ENCODE measurements around the gene ZNF777. TPM values are rescaled to one million over a fixed set of nuclear protein-coding genes. Genes with fewer than 3 reads are reported as not detected.

ZNF777 gene
- total RNA-seq, 1 experiment from 2014 or later: 12.0 TPM

GRCh38 chr7:149469806-149470205, 8.9 kb upstream of the ZNF777 start (continued):
- TF ChIP-seq, protein P1, sequence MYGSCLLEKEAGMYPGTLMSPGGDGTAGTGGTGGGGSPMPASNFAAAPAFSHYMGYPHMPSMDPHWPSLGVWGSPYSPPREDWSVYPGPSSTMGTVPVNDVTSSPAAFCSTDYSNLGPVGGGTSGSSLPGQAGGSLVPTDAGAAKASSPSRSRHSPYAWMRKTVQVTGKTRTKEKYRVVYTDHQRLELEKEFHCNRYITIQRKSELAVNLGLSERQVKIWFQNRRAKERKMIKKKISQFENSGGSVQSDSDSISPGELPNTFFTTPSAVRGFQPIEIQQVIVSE (CRISPR knock-in tag; IDR thresholded peaks at IDR 0.05; ENCODE audit: borderline replicate concordance): no peak
- TF ChIP-seq ESRRA (CRISPR knock-in tag; IDR thresholded peaks at IDR 0.05; ENCODE audit: borderline replicate concordance) (no peak), FOXJ3 (CRISPR knock-in tag; IDR thresholded peaks at IDR 0.05; ENCODE audit: borderline replicate concordance) (no peak), MLX (CRISPR knock-in tag; IDR thresholded peaks at IDR 0.05) (no peak), ZNF121 (CRISPR knock-in tag; IDR thresholded peaks at IDR 0.05) (no peak), ETV6 (CRISPR knock-in tag; IDR thresholded peaks at IDR 0.05) (no peak)
- TF ChIP-seq, protein P2, sequence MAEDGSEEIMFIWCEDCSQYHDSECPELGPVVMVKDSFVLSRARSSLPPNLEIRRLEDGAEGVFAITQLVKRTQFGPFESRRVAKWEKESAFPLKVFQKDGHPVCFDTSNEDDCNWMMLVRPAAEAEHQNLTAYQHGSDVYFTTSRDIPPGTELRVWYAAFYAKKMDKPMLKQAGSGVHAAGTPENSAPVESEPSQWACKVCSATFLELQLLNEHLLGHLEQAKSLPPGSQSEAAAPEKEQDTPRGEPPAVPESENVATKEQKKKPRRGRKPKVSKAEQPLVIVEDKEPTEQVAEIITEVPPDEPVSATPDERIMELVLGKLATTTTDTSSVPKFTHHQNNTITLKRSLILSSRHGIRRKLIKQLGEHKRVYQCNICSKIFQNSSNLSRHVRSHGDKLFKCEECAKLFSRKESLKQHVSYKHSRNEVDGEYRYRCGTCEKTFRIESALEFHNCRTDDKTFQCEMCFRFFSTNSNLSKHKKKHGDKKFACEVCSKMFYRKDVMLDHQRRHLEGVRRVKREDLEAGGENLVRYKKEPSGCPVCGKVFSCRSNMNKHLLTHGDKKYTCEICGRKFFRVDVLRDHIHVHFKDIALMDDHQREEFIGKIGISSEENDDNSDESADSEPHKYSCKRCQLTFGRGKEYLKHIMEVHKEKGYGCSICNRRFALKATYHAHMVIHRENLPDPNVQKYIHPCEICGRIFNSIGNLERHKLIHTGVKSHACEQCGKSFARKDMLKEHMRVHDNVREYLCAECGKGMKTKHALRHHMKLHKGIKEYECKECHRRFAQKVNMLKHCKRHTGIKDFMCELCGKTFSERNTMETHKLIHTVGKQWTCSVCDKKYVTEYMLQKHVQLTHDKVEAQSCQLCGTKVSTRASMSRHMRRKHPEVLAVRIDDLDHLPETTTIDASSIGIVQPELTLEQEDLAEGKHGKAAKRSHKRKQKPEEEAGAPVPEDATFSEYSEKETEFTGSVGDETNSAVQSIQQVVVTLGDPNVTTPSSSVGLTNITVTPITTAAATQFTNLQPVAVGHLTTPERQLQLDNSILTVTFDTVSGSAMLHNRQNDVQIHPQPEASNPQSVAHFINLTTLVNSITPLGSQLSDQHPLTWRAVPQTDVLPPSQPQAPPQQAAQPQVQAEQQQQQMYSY (CRISPR knock-in tag; IDR thresholded peaks at IDR 0.05): no peak

DNA sequence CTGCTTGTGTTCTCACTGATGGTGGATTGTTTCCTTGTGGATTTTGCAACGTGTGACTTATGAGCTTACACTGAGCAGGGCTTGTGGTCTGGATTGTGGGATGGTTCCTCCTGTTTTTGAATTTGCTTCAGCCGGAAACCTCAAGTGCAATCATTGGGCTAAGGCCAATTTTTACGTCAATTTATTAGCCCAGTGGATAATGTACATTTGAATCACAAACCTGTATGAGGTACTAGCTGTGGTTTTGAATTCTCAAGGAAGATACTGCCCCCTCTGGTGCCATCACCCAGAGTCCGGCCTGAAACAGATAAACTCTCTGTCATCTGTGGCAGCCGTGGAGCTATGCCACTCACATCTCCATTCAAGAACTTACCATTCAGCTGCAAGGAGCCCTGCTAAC, 7.3 kb upstream of the ZNF777 start:
- Mint-ChIP-seq H3K9me3 (peaks cover 36% of the 10 kb centered on the region), H3K27me3 (ENCODE audit: low read depth) (peaks cover 6% of the 10 kb centered on the region; the same call in 1 of the 2 replicates), H3K4me3 (no peak overlapping the region), H3K36me3 (peaks cover 28% of the 10 kb centered on the region), H3K27ac (no peak overlapping the region), H3K4me1 (peaks cover 8% of the 10 kb centered on the region; the same call in 1 of the 2 replicates)
- CTCF ChIA-PET: interaction anchor here (0.8 to 1.3 kb wide), 4 partner anchors 46 to 158 kb away, joined by 3 to 5 read pairs (median 4); no protein-coding TSS in a partner anchor
- DNase-seq (ENCODE audit: low spot score) (no peak), ATAC-seq (0 out of 2 replicates have a peak, but pooled peaks have one; percentile 41)
- POLR2A ChIA-PET: no interaction called here
- TF ChIP-seq, protein P3, sequence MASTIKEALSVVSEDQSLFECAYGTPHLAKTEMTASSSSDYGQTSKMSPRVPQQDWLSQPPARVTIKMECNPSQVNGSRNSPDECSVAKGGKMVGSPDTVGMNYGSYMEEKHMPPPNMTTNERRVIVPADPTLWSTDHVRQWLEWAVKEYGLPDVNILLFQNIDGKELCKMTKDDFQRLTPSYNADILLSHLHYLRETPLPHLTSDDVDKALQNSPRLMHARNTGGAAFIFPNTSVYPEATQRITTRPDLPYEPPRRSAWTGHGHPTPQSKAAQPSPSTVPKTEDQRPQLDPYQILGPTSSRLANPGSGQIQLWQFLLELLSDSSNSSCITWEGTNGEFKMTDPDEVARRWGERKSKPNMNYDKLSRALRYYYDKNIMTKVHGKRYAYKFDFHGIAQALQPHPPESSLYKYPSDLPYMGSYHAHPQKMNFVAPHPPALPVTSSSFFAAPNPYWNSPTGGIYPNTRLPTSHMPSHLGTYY (CRISPR knock-in tag; IDR thresholded peaks at IDR 0.05): no peak
- TF ChIP-seq MYBL2 (CRISPR knock-in tag; IDR thresholded peaks at IDR 0.05) (no peak), OVOL2 (CRISPR knock-in tag; IDR thresholded peaks at IDR 0.05; ENCODE audit: borderline replicate concordance) (no peak), ZNF219 (CRISPR knock-in tag; IDR thresholded peaks at IDR 0.05; ENCODE audit: borderline replicate concordance) (no peak), ZNF671 (CRISPR knock-in tag; IDR thresholded peaks at IDR 0.05) (no peak), STAT6 (CRISPR knock-in tag; conservative IDR thresholded peaks at IDR 0.05; ENCODE audit: low read depth) (no peak), ZNF396 (CRISPR knock-in tag; IDR thresholded peaks at IDR 0.05; ENCODE audit: borderline replicate concordance) (no peak), ZSCAN18 (CRISPR knock-in tag; IDR thresholded peaks at IDR 0.05) (no peak), GABPB1 (CRISPR knock-in tag; IDR thresholded peaks at IDR 0.05) (no peak), RELA (CRISPR knock-in tag; IDR thresholded peaks at IDR 0.05; ENCODE audit: borderline replicate concordance) (no peak), ZNF317 (CRISPR knock-in tag; IDR thresholded peaks at IDR 0.05; ENCODE audit: borderline replicate concordance, low read depth) (no peak), CREM (CRISPR knock-in tag; IDR thresholded peaks at IDR 0.05) (no peak), GRHL2 (CRISPR knock-in tag; IDR thresholded peaks at IDR 0.05; ENCODE audit: insufficient replicate concordance, severe bottlenecking) (no peak)
- TF ChIP-seq, protein P4, sequence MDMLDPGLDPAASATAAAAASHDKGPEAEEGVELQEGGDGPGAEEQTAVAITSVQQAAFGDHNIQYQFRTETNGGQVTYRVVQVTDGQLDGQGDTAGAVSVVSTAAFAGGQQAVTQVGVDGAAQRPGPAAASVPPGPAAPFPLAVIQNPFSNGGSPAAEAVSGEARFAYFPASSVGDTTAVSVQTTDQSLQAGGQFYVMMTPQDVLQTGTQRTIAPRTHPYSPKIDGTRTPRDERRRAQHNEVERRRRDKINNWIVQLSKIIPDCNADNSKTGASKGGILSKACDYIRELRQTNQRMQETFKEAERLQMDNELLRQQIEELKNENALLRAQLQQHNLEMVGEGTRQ (CRISPR knock-in tag; IDR thresholded peaks at IDR 0.05): no peak
- TF ChIP-seq, protein P5, sequence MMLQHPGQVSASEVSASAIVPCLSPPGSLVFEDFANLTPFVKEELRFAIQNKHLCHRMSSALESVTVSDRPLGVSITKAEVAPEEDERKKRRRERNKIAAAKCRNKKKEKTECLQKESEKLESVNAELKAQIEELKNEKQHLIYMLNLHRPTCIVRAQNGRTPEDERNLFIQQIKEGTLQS (CRISPR knock-in tag; conservative IDR thresholded peaks at IDR 0.05): no peak

Data from WTC11 (cell line).